Effector memory CD8-positive, alpha-beta T cell (primary cell): ENCODE measurements around the gene CDK5.
"Not testable (repeated sequence)": the region's sequence is repeated elsewhere in the genome, so short reads cannot be mapped to it uniquely, and the experiment has no call there.

Experiments
- ATAC-seq: fragments of 150-1000 bp; cut with Tn5 transposase; replicated peaks from 2 replicates; pipeline ENCODE4 v1.10.0; 2021; ENCODE audit warnings: mild to moderate bottlenecking, moderate library complexity
- DNase-seq, 3 experiments: peaks; one replicate each; pipeline ENCODE4 v3.0.0; 2021
- H3K27ac Mint-ChIP-seq, 2 donors: one replicate each; pipeline ENCODE4 v1.8.0; 2022; ENCODE audit warnings: mild to moderate bottlenecking in 2 of 2, mixed read lengths in 2 of 2, moderate library complexity in 2 of 2
- H3K27me3 Mint-ChIP-seq, 2 donors: one replicate each; pipeline ENCODE4 v1.8.0; 2022; ENCODE audit warnings: mixed read lengths in 2 of 2
- H3K36me3 Mint-ChIP-seq: one replicate; pipeline ENCODE4 v1.8.0; 2022; ENCODE audit warnings: mild to moderate bottlenecking, moderate library complexity, mixed read lengths; ENCODE audit not compliant: insufficient read depth
- H3K4me1 Mint-ChIP-seq, 2 donors: one replicate each; pipeline ENCODE4 v1.8.0; 2022; ENCODE audit warnings: low read depth in 2 of 2, mixed read lengths in 2 of 2
- H3K4me3 Mint-ChIP-seq, 2 donors: one replicate each; pipeline ENCODE4 v1.8.0; 2022; ENCODE audit warnings: mild to moderate bottlenecking in 2 of 2, mixed read lengths in 2 of 2, moderate library complexity in 2 of 2
- H3K9me3 Mint-ChIP-seq, 2 donors: one replicate each; pipeline ENCODE4 v1.8.0; 2022; ENCODE audit warnings: mixed read lengths in 2 of 2

CDK5 gene

DNA sequence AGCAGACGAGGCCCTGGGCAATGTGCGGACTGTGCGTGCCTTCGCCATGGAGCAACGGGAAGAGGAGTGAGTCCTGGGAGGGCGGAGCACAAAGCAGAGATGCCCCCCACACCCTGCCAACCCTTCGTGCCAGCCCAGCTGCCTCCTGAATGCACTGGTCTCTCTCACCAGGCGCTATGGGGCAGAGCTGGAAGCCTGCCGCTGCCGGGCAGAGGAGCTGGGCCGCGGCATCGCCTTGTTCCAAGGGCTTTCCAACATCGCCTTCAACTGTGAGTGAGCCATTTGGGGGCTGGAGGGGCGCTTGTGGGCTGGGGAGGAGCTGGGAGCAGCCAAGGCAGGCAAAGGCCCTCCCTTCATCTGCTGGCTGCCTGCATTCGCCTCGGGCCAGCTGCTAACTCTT, 21.8 kb downstream of the CDK5 start:
- Mint-ChIP-seq H3K27me3 (no peaks in the 10 kb centered on the region), H3K4me1 (peaks cover 9 to 15% of the 10 kb centered on the region in 2 donors), H3K4me3 (no peak overlapping the region), H3K27ac (peak overlapping the region in 1 of 2 donors; percentile 66), H3K9me3 (no peaks in the 10 kb centered on the region), H3K36me3 (peaks cover 7% of the 10 kb centered on the region)
- ATAC-seq: no peak
- DNase-seq: no peak

DNA sequence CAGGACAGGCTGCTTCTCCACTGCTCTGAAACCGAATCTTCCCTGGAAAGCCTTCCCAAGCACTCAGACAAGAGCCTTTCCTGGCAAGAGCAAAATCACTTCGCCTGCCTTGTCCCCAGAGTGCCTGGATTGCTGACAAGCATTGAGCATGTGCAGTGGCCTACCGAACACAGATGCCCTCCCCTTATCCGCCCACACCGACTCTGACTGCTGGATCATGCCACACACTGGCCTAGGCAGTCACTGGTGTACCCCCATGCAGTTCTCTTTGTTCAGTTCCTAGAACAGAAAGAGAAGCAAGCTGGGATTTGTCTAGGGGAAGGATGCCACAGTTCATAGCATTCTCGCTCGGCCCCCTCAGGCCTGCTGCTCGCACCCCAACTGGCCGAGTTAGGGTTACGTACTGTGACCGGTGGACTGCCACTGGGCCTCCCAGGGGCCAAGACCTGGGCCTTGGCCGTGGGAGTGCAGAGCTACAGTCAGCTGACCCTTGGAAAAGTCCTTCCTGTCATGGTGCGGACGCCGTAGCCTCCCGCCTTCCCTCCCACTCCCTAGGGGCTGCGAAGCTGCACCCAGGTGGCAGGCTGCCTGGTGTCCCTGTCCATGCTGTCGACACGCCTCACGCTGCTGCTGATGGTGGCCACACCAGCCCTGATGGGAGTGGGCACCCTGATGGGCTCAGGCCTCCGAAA, 22.5 kb downstream of the CDK5 start:
- peak overlapping the region in 1 of 2 donors; percentile 66 for H3K27ac Mint-ChIP-seq

DNA sequence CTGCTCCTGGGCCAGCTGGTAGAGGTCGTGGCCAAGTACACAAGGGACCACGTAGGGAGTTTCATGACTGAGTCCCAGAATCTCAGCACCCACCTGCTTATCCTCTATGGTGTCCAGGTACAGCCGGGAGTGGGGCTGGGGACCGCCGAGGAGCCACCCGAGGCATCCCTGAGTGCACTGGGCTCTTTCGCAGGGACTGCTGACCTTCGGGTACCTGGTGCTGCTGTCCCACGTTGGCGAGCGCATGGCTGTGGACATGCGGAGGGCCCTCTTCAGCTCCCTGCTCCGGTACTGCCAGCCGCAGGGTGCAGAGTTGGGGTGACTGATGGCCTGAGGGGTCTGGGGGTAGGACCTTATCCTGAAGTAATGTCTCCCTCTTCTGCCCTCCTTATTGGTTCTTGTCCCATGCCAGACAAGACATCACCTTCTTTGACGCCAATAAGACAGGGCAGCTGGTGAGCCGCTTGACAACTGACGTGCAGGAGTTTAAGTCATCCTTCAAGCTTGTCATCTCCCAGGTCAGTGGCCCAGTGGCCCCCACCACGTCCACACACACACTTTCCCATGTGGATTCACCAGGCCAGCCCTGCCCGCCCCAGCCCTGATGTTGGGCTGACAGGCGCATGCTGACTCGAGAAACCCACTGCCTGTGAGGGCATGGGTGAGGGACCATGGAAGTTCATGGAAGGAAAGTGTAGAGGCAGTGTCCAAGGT, 23.2 kb downstream of the CDK5 start:
- H3K27ac Mint-ChIP-seq: no peak overlapping the region
- ATAC-seq (no peak), DNase-seq (no peak)
- no peak overlapping the region for H3K4me3 Mint-ChIP-seq
- H3K27me3 Mint-ChIP-seq: no peaks in the 10 kb centered on the region
- peaks cover 8% of the 10 kb centered on the region for H3K36me3 Mint-ChIP-seq
- no peaks in the 10 kb centered on the region for H3K9me3 Mint-ChIP-seq
- peaks cover 7 to 15% of the 10 kb centered on the region in 2 donors for H3K4me1 Mint-ChIP-seq

More for the DNA sequence above, 22.5 kb downstream of the CDK5 start:
- DNase-seq (no peak), ATAC-seq (no peak)
- peaks cover 9 to 15% of the 10 kb centered on the region in 2 donors for H3K4me1 Mint-ChIP-seq
- no peaks in the 10 kb centered on the region for H3K9me3 Mint-ChIP-seq
- peaks cover 2% of the 10 kb centered on the region for H3K36me3 Mint-ChIP-seq
- no peaks in the 10 kb centered on the region for H3K27me3 Mint-ChIP-seq
- no peak overlapping the region for H3K4me3 Mint-ChIP-seq

DNA sequence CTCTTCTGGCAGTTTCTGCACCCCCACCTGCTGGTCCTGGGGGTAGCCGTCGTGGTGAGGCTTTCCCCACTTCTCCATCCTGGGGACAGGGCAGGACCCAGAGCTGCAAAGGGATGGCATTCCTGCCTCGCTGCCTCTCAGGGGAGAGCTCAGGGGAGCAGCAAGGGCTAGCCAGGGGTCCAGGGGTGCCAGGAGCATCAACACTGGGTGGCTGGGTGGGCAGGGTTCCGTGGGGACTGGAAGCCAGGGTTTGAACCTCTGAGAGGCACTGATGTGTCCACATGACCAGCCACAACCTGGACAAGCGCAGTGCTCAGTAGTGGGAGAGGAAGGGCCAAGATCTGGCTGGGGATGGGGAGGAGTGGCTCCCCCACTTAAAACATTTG, 23.8 kb downstream of the CDK5 start:
- no peaks in the 10 kb centered on the region for H3K9me3 Mint-ChIP-seq
- no peaks in the 10 kb centered on the region for H3K27me3 Mint-ChIP-seq
- peaks cover 6 to 13% of the 10 kb centered on the region in 2 donors for H3K4me1 Mint-ChIP-seq
- H3K36me3 Mint-ChIP-seq: peaks cover 12% of the 10 kb centered on the region
- ATAC-seq: no peak
- DNase-seq: no peak
- no peak overlapping the region for H3K4me3 Mint-ChIP-seq
- H3K27ac Mint-ChIP-seq: no peak overlapping the region

DNA sequence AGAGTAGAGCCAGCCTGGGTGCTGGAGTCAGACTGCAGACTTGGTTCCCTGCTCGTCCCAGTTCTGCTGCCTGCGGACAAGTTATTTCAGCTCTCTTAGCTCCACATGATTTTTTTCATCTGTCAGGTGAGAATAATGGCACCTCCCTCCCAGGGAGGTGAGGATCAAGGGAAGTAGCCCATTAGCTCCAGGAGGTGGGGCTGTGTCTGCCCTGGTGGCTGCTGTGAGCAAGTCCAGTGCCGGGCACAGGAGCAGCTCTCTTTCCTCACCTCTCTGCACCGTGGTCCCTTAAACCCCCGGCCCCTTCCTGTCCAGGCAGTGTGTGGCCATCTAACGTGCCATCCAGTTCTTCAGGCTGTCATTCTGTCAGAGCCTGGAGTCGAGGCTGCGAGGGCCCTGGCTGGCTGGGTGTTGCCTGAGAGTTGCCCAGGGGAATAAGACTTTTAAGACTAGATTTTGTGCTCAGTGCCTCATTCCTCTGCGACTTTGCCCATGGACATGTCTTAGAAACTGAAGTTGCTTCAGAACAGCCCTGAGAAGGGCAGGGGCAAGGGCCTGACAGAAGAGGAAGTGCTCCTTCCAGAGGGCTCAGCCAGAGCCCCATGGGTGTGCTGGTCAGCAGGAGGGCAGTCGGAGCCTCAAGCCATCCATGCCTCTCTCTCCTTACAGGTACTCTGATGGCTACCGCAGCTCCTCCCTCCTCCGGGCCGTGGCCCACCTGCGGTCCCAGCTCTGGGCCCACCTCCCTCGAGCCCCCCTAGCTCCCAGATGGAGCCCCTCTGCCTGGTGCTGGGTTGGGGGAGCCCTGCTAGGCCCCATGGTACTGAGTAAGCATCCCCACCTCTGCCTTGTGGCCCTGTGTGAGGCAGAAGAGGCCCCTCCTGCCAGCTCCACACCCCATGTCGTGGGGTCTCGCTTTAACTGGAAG, 24.5 kb downstream of the CDK5 start:
- Mint-ChIP-seq H3K27me3 (no peaks in the 10 kb centered on the region), H3K4me3 (no peak overlapping the region), H3K9me3 (no peaks in the 10 kb centered on the region), H3K27ac (no peak overlapping the region), H3K36me3 (peaks cover 19% of the 10 kb centered on the region), H3K4me1 (peaks cover 10 to 17% of the 10 kb centered on the region in 2 donors)
- ATAC-seq (no peak), DNase-seq (no peak)

DNA sequence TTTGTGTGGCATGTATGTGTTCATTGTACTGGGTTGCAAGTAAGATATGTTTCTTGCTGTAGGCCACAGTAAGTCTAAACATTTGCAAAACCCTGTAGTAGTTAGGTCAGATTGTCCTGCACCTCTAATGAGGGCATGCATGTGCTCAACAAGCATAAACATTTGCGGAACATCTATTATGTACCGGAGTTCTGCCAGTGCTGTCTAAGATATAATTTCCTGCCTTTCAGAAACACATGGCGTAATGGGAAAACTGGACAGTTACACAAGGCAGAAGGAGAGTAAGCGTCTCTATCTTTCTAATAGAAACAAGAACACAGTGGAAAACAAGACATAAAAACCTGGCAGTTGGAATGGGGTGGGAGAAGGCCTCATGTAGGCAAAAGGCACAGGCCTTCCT, 26.7 kb downstream of the CDK5 start:
- no peak for ATAC-seq
- no peak for DNase-seq
- Mint-ChIP-seq H3K27me3 (no peaks in the 10 kb centered on the region), H3K36me3 (peaks cover 23% of the 10 kb centered on the region), H3K9me3 (no peaks in the 10 kb centered on the region), H3K4me3 (no peak overlapping the region), H3K4me1 (peaks cover 17 to 23% of the 10 kb centered on the region in 2 donors), H3K27ac (no peak overlapping the region)

DNA sequence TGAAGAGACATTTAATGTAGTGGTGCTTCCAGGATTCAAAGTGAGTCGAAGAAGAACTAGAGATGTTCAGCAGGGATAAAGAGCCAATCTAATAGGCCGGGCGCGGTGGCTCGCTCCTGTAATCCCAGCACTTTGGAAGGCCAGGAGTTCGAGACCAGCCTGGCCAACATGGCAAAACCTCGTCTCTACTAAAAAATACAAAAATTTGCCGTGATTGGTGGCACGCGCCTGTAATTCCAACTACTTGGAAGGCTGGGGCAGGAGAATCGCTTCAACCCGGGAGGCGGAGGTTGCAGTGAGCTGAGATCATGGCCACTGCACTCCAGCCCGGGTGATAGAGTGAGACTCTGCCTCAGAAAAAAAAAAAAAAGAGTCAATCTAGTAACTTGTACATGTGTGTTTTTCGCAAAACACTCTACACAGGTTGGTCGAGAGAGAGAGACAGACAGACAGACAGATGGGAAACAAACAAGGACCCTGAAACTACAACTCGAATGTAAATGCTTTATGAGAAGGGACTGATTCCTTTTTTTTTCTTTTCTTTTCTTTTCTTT, 28.7 kb downstream of the CDK5 start:
- Mint-ChIP-seq H3K9me3 (no peaks in the 10 kb centered on the region), H3K27ac (peak overlapping the region; percentile 99 to 100), H3K4me1 (peaks cover 17 to 23% of the 10 kb centered on the region in 2 donors), H3K36me3 (peaks cover 23% of the 10 kb centered on the region), H3K27me3 (no peaks in the 10 kb centered on the region), H3K4me3 (peak overlapping the region; percentile 85 to 93)
- DNase-seq (no peak), ATAC-seq (no peak)

DNA sequence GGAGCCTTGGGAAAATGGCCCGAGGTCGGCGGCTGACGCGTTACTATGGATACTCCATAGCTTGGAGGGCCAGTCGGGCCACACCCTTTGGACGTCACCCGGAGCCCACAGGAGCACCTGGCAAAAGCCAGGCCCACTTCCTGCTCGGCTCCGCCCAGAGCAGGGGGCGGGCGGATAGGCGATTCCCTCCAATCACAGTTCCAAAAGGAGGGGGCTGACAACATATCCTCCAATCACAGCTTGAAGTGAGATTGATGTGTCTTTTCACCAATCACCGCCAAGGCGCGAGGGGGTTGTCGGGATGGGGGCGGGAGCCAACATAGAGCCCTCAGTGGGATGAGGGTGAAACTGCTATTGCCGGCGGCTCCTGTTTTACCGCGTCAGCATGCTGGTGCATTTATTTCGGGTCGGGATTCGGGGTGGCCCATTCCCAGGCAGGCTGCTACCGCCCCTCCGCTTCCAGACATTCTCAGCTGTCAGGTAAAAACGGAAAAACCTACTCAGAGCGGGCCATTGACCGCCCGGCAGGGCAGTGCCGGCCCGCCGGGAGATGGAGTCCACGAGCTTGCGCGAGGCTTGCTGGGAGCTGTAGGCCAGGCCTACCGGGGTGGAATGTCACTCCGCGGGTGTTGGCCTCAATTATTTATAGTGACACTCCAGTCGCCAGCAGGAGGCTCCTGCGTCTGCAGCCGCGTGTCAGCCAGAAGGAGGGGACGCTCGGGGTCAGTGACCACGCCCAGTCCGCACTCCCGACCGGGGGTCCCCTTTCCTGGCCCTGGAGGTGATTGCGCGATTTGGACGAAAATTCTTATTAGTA, 29.4 kb downstream of the CDK5 start, which contains the start of gene ABCB8:
TSS of gene ABCB8 (plus strand) at position 320 of the 817 bp plus-strand sequence. CDS start at position 386, 66 bp downstream.
- peaks cover 17 to 23% of the 10 kb centered on the region in 2 donors for H3K4me1 Mint-ChIP-seq
- peak within 1 kb of the TSS; percentile 85 to 93 for H3K4me3 Mint-ChIP-seq
- no peaks in the 10 kb centered on the region for H3K9me3 Mint-ChIP-seq
- H3K27me3 Mint-ChIP-seq: peaks cover 0 to 3% of the 10 kb centered on the region in 2 donors
- ATAC-seq (peak; percentile 86), DNase-seq (peak; percentile 98 to 99 (median 99))
- H3K36me3 Mint-ChIP-seq: peaks cover 20% of the 10 kb centered on the region
- H3K27ac Mint-ChIP-seq: peak within 1 kb of the TSS; percentile 99 to 100

DNA sequence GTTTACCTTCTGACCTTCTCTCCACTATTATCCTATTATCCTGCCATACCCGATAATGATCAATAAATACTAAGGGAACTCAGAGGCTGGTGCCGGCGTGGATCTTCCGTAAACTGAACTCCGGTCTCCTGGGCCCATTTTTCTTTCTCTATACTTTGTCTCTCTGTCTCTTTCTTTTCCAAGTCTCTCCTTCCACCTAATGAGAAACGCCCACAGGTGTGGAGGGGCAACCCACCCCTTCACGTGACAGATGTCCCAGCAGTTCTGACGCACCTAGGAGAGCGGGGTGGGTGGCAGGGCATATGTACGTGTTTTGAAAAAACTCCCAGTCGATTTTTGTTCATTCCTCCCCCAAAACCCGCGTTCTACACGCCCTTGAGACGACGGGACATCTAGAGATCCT, 30.0 kb downstream of the CDK5 start:
- not testable (repeated sequence) for H3K27me3 Mint-ChIP-seq, DNase-seq, H3K9me3 Mint-ChIP-seq
- Mint-ChIP-seq H3K4me3 (peak overlapping the region; percentile 85 to 93), H3K36me3 (peaks cover 20% of the 10 kb centered on the region), H3K27ac (peak overlapping the region; percentile 99 to 100), H3K4me1 (peaks cover 17 to 23% of the 10 kb centered on the region in 2 donors)
- ATAC-seq: peak; percentile 22

DNA sequence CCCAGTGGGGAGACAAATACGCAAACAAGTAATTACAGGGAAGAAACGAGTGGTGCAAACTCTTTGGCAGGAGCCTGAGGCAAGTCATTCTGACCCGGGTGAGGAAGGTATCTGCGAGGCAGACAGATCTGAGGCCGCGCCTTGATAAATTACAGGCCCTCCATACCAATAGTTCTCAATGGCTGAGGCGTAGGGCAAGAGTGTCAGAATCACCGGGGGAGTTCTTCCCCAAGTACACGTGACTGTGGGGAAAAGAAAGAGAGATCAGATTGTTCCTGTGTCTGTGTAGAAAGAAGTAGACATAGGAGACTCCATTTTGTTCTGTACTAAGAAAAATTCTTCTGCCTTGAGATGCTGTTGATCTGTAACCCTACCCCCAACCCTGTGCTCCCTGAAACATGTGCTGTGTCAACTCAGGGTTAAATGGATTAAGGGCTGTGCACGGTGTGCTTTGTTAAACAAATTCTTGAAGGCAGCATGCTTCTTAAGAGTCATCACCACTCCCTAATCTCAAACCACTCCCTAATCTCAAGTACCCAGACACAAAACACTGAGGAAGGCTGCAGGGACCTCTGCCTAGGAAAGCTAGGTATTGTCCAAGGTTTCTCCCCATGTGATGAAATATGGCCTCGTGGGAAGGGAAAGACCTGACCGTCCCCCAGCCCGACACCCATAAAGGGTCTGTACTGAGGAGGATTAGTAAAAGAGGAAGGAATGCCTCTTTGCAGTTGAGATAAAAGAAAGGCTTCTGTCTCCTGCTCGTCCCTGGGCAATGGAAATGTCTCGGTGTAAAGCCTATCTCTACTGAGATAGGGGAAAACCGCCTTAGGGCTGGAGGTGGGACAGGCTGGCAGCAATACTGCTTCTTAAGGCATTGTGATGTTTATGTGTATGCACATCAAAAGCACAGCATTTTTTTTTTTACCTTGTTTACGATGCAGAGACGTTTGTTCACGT, 30.6 kb downstream of the CDK5 start:
- not testable (repeated sequence) for ATAC-seq, DNase-seq, H3K9me3 Mint-ChIP-seq
- Mint-ChIP-seq H3K27me3 (peaks cover 7 to 14% of the 10 kb centered on the region in 2 donors), H3K27ac (peak overlapping the region; percentile 99 to 100), H3K36me3 (peaks cover 20% of the 10 kb centered on the region), H3K4me1 (peaks cover 17 to 23% of the 10 kb centered on the region in 2 donors), H3K4me3 (peak overlapping the region; percentile 85 to 93)

DNA sequence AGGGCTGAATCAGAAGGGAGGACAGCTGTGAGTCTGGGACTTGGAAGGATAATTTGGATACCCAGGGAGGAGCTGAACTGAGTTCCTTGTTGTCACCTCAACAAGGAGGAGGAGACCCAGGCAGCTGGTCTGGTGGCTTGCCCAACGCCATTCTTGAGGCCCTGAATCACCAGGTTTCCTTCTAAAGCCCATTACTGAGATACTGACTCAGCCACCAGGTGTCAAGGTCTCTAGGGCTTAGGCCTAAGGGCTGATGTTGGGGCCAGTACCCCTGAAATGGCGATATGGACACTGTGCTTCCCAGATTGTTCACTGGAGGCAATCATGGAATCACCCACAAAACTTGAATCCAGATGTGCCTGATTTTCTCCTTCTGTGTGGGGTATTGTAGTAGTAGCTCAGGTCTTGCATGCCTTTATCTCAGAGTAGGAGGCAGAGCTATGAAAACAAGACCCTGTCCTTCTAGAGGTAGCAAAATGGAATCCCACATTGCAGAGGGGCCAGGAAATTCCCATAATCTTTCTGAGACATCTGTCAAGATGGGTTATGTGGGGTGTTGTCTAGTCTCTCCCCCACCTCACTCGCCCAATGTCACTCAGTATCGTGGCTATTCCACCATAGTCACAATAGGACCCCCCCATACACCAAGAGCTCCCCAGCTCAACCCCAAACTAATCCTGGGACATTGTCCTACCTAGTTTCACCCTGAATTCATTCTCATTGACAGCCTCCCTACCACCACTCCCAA, 31.6 kb downstream of the CDK5 start:
- ATAC-seq (no peak), DNase-seq (no peak)
- Mint-ChIP-seq H3K27ac (peak overlapping the region; percentile 10 to 100), H3K27me3 (peaks cover 15 to 23% of the 10 kb centered on the region in 2 donors), H3K4me3 (no peak overlapping the region), H3K36me3 (peaks cover 20% of the 10 kb centered on the region), H3K9me3 (no peaks in the 10 kb centered on the region), H3K4me1 (peaks cover 16 to 17% of the 10 kb centered on the region in 2 donors)
